SK-N-SH treated with all-trans-retinoic acid at 6 μM for 48 hours (cell line): ENCODE data around the gene SMAD5.

ENCODE experiments used
- ARNTL ChIP-seq: fragments of 450-650 bp; formaldehyde crosslinking; IDR thresholded peaks from 2 replicates; pipeline ENCODE4 v1.5.0; 2020; ENCODE audit warnings: low read depth, mild to moderate bottlenecking, moderate library complexity, borderline replicate concordance
- CREB5 ChIP-seq: fragments of 250-450 bp; sonication (Bioruptor Pico); IDR thresholded peaks from 2 replicates; pipeline ENCODE4 v1.5.1; 2020; ENCODE audit warnings: low read depth, mild to moderate bottlenecking, moderate library complexity
- ESRRG ChIP-seq: fragments of 250-450 bp; sonication (Bioruptor Pico); IDR thresholded peaks from 2 replicates; pipeline ENCODE4 v1.6.1; 2021; ENCODE audit warnings: mild to moderate bottlenecking
- ISL1 ChIP-seq: fragments of 250-450 bp; sonication (Bioruptor Pico); IDR thresholded peaks from 2 replicates; pipeline ENCODE4 v2.1.2; 2022; ENCODE audit warnings: mild to moderate bottlenecking, moderate library complexity
- PATZ1 ChIP-seq: fragments of 250-450 bp; sonication (Bioruptor Pico); IDR thresholded peaks from 2 replicates; pipeline ENCODE4 v1.8.0; 2020; ENCODE audit warnings: mild to moderate bottlenecking, moderate library complexity, borderline replicate concordance
- POU6F1 ChIP-seq: fragments of 250-450 bp; sonication (Bioruptor Pico); IDR thresholded peaks from 2 replicates; pipeline ENCODE4 v1.8.0; 2021; ENCODE audit warnings: low read depth, mild to moderate bottlenecking, moderate library complexity, borderline replicate concordance
- RARB ChIP-seq: fragments of 250-450 bp; sonication (Bioruptor Pico); IDR thresholded peaks from 2 replicates; pipeline ENCODE4 v1.8.0; 2021; ENCODE audit warnings: mild to moderate bottlenecking, moderate library complexity
- TCF4 ChIP-seq: fragments of 250-450 bp; sonication (Bioruptor Pico); IDR thresholded peaks from 2 replicates; pipeline ENCODE4 v1.8.0; 2021; ENCODE audit warnings: mild to moderate bottlenecking, moderate library complexity, borderline replicate concordance
- ZFP3 ChIP-seq: fragments of 250-450 bp; sonication (Bioruptor Pico); IDR thresholded peaks from 2 replicates; pipeline ENCODE4 v1.5.0; 2020; ENCODE audit warnings: mild to moderate bottlenecking, moderate library complexity
- ZFP30 ChIP-seq: fragments of 450-650 bp; formaldehyde crosslinking; IDR thresholded peaks from 2 replicates; pipeline ENCODE4 v1.5.0; 2022; ENCODE audit warnings: mild to moderate bottlenecking, moderate library complexity

GRCh38 chr5:136185974-136186665, 53.5 kb downstream of the SMAD5 start:
- TF ChIP-seq PATZ1 (no peak), RARB (CRISPR knock-in tag) (no peak), ZFP30 (no peak), CREB5 (CRISPR knock-in tag) (no peak), POU6F1 (no peak), TCF4 (CRISPR knock-in tag) (no peak), ESRRG (CRISPR knock-in tag) (no peak), ZFP3 (CRISPR knock-in tag) (no peak), ISL1 (CRISPR knock-in tag) (no peak), ARNTL (no peak)
